Subcutaneous adipose tissue (tissue), 4 donors: ENCODE measurements around the gene NTM. TPM values are rescaled to one million over a fixed set of nuclear protein-coding genes. Genes with fewer than 3 reads are reported as not detected.

Experiments used
- CTCF ChIP-seq: fragments of 450-650 bp; IDR thresholded peaks from one replicate; pipeline ENCODE4 v1.5.1; 2016; ENCODE audit warnings: low read depth, mild to moderate bottlenecking, control low read depth, antibody characterized with exemption, moderate library complexity
- total RNA-seq, 4 donors: library from RNA; depleted of rRNA; stranded (reverse); fragments of >200 nt; gene quantifications; one replicate each; pipeline ENCODE4 v1.1.0, GENCODE V29; 2016

NTM gene
- total RNA-seq, 4 donors from 2014 or later = 1.5 to 5.7 (median 1.7) TPM

- no peak for TF ChIP-seq CTCF
Measured at GRCh38 chr11:131977854-131978253, 607.4 kb downstream of the NTM start.

DNA sequence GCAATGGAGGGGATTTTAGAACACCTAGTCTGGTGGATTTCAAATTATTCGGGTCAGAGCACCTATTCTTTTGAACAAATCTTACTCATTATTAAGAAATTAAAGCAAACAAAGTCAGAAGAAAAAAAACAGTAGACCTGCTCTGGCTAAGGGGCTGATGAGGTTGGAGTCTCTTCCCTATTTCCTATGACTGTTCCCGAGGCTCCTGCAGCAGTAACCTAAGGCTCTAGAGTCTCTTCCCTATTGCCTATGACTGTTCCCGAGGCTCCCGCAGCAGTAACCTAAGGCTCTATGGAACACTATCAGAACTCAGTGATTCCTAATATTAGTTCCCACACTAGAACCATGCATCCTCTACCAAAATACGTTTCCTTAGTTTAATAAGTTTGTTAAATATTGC, 607.9 kb downstream of the NTM start:
- no peak for TF ChIP-seq CTCF

- TF ChIP-seq CTCF = no peak
Measured at GRCh38 chr11:131979364-131979763, 608.9 kb downstream of the NTM start.

DNA sequence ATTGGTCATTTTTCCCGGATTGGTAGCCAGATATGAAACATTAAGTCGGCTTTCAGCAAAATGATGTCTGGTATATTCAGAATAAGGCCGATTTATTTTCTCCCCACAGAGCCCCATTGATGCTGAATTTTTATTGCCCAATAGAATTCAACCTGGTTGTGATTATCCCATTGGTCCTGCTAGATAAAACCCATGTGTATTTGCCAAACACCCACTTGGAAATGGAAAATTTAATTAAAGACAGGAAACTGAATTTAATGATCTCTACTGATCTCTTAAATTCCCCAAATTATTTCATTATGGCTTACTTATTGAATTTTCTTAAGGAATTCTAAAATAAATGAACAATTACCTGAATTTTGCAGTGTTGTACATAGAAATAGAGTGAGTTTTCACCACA, 609.8 kb downstream of the NTM start:
- TF ChIP-seq CTCF = no peak

- TF ChIP-seq CTCF = no peak
Measured at GRCh38 chr11:131980888-131981668, 610.7 kb downstream of the NTM start.

- no peak for TF ChIP-seq CTCF
Measured at GRCh38 chr11:131982154-131982553, 611.7 kb downstream of the NTM start.

DNA sequence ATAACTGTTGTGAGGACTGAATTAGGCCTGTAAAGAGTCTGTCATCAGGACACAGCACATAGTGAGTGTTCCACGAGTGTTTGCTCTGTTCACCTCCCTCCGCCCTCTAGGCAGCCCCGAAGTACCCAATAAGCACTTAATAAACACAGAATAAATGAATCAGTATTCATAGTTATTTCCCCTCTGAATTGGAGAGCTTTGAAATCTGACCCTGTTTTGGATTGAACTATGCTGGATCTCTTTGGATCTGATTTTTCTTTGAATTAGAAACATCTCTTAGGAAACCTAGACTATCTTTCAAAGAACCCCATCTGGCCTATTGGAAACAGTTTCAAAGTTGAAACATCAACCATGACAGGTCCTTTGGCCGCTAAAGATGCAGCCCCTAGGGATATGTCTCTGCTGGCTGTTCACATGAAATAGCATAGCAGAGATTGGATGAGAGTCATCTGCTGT, 615.5 kb downstream of the NTM start:
- no peak for TF ChIP-seq CTCF
